Colonic mucosa (tissue), 4 donors: ENCODE results near the gene METTL21A. TPM values are rescaled to one million over a fixed set of nuclear protein-coding genes. Genes with fewer than 3 reads are reported as not detected.
"Not testable (repeated sequence)": the region's sequence is repeated elsewhere in the genome, so short reads cannot be mapped to it uniquely, and the experiment has no call there.

Experiments
- DNase-seq: peaks from one replicate; pipeline ENCODE4 v3.0.0-alpha.2; 2020
- H3K27ac ChIP-seq: fragments of 200-600 bp; one replicate; pipeline ENCODE4 v1.8.0; 2021
- H3K27me3 ChIP-seq: fragments of 200-600 bp; one replicate; pipeline ENCODE4 v1.8.0; 2021
- H3K36me3 ChIP-seq: fragments of 200-600 bp; one replicate; pipeline ENCODE4 v1.8.0; 2021
- H3K4me1 ChIP-seq: fragments of 200-600 bp; one replicate; pipeline ENCODE4 v1.8.0; 2021; ENCODE audit warnings: mild to moderate bottlenecking
- H3K4me3 ChIP-seq: fragments of 200-600 bp; one replicate; pipeline ENCODE4 v1.8.0; 2021
- H3K9ac ChIP-seq, 2 donors: one replicate each; pipeline ENCODE4 v1.7.0; 2013; ENCODE audit warnings: control low read depth in 2 of 2, low read depth in 2 of 2, low read length in 2 of 2
- H3K9me3 ChIP-seq: fragments of 200-600 bp; one replicate; pipeline ENCODE4 v1.8.0; 2021
- CTCF ChIP-seq: fragments of 200-600 bp; IDR thresholded peaks from one replicate; pipeline ENCODE4 v1.8.0; 2022; ENCODE audit warnings: antibody characterized with exemption, mild to moderate bottlenecking
- intact Hi-C: fragments of 100-400 bp; cut with DNase I; formaldehyde crosslinking; loops from one replicate; pipeline ENCODE4 v1.14.1; 2022
- total RNA-seq, 2 donors: library from RNA; stranded (reverse); fragmentation: NEBNext Ultra II Directional in 1 of 2; extraction: Animal tissue kit (Norgen Biotek cat#: 25700) in 1 of 2; gene quantifications; one replicate each; pipeline ENCODE4 v1.2.1, GENCODE V29; 2021
- donor health status: healthy.
- donor health status: DM: no; HTN: no; CAD: no.
- donor health status: DM: no; HTN: no; CAD: no.

Gene METTL21A
- total RNA-seq, 2 donors from 2014 or later: 14.2 to 20.3 TPM

- TF ChIP-seq CTCF: no peak
- no peaks in the 10 kb centered on the region for H3K9me3 ChIP-seq
- no peak overlapping the region for H3K4me3 ChIP-seq
- DNase-seq: no peak
- H3K9ac ChIP-seq: no peak overlapping the region
- H3K36me3 ChIP-seq: no peaks in the 10 kb centered on the region
- intact Hi-C loops: no loop called here
- no peaks in the 10 kb centered on the region for H3K4me1 ChIP-seq
- no peaks in the 10 kb centered on the region for H3K27me3 ChIP-seq
- H3K27ac ChIP-seq: no peak overlapping the region
Measured at GRCh38 chr2:207643892-207644291, 18.7 kb upstream of the METTL21A start.

GRCh38 chr2:207640661-207641060 is 15.5 kb upstream of the METTL21A start:
- Histone ChIP-seq H3K9me3 (no peaks in the 10 kb centered on the region), H3K36me3 (no peaks in the 10 kb centered on the region), H3K4me1 (no peaks in the 10 kb centered on the region), H3K4me3 (no peak overlapping the region), H3K9ac (no peak overlapping the region), H3K27ac (no peak overlapping the region), H3K27me3 (no peaks in the 10 kb centered on the region)
- no peak for TF ChIP-seq CTCF
- no peak for DNase-seq
- intact Hi-C loops: no loop called here

GRCh38 chr2:207640160-207640559 is 15.0 kb upstream of the METTL21A start:
- no peak for DNase-seq
- Histone ChIP-seq H3K27ac (no peak overlapping the region), H3K27me3 (no peaks in the 10 kb centered on the region), H3K36me3 (no peaks in the 10 kb centered on the region), H3K4me1 (no peaks in the 10 kb centered on the region), H3K4me3 (no peak overlapping the region), H3K9ac (no peak overlapping the region), H3K9me3 (no peaks in the 10 kb centered on the region)
- intact Hi-C loops: no loop called here
- no peak for TF ChIP-seq CTCF

GRCh38 chr2:207639288-207639687 is 14.1 kb upstream of the METTL21A start:
- intact Hi-C loops, H3K9ac ChIP-seq, H3K27me3 ChIP-seq, H3K4me1 ChIP-seq, H3K4me3 ChIP-seq, H3K9me3 ChIP-seq, H3K27ac ChIP-seq, H3K36me3 ChIP-seq, DNase-seq: not testable (repeated sequence)

- TF ChIP-seq CTCF: no peak
- Histone ChIP-seq H3K4me1 (no peaks in the 10 kb centered on the region), H3K9ac (no peak overlapping the region), H3K9me3 (no peaks in the 10 kb centered on the region), H3K4me3 (no peak overlapping the region), H3K27ac (no peak overlapping the region), H3K36me3 (no peaks in the 10 kb centered on the region), H3K27me3 (no peaks in the 10 kb centered on the region)
- intact Hi-C loops: no loop called here
- no peak for DNase-seq
Measured at GRCh38 chr2:207635468-207636200, 10.4 kb upstream of the METTL21A start.

DNA sequence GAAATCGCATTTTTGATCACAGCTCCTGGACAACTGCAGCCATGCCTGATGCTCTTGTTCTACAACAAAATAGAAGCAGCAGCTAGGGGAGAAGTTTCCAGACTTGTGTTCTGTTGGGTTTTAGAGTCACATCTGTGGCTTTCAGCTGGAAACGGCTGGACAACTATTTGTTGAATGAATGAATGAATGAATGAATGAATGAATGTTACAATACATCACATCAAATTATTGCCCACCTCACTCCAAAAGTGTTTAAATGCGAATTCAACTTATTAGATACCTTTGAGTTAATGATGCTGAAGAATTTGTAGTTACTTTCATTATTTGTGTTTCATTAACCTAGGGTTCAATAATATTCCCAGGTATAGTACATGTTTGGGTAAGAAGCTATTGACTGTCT is 8.5 kb upstream of the METTL21A start:
- Histone ChIP-seq H3K27ac (no peak overlapping the region), H3K27me3 (no peaks in the 10 kb centered on the region)
- intact Hi-C loops: no loop called here

More for the DNA sequence above, 8.5 kb upstream of the METTL21A start:
- no peak for TF ChIP-seq CTCF
- Histone ChIP-seq H3K36me3 (no peaks in the 10 kb centered on the region), H3K4me3 (no peak overlapping the region), H3K4me1 (no peaks in the 10 kb centered on the region), H3K9ac (no peak overlapping the region), H3K9me3 (no peaks in the 10 kb centered on the region)
- no peak for DNase-seq
